Pons (tissue), 1 donor: ENCODE results near the gene IL15RA.
"Not testable (repeated sequence)": the region's sequence is repeated elsewhere in the genome, so short reads cannot be mapped to it uniquely, and the experiment has no call there.

Experiments
- DNase-seq: peaks from one replicate; pipeline ENCODE4 v3.0.0-alpha.2; 2016; ENCODE audit warnings: low spot score

Gene IL15RA

DNA sequence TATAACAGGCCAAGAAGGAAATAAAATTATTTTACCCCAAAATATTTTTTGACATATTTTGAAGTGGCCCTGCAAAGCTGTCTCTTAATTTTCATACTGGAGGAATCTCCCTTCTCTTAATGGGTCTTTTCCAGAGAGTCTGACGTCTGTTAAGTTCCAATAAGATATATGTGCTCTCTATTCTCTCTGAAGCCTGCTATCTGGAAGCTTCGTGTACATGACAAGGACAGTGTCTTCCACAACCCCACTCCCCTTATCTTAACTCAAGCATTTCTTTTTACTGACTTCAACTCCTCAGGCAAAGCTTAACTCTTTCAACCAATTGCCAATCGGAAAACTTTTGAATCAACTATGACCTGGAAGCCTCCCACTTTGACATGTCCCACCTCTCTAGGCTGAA is 29.2 kb upstream of the IL15RA start:
- DNase-seq: no peak

- no peak for DNase-seq
These were observed 28.6 kb upstream of the IL15RA start for GRCh38 chr10:6005856-6006395.

- DNase-seq: not testable (repeated sequence)
These were observed 27.9 kb upstream of the IL15RA start for GRCh38 chr10:6005161-6005804.

DNA sequence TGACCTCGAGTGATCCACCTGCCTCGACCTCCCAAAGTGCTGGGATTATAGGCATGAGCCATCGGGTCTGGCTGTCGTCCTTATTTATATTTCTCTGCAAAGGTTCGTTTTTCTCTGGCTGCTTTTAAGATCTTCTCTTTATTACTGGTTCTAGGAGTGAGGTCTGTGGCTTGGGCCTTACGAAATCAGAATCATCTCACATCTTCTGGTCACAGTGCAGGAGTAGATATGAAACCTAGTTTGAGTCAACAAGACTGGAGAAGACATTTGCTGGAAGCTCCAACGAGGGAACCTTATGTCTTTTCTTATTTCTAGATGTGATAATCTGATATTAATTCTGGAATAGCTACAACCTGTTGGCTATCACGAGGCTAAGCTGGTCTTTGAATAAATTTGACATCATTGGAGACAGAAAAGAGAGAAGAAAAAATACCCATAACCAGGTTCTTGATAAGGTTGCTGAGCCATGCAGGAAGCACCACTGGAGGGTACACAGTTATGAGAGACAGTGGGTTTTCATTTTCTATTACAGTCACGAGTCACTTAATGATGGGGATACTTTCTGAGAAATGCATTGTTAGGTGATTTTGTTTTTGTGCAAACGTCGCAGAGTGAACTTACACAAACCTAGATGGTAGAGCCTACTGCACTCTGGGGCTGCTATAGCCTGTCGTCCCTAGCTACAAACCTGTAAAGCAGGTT is 25.6 kb upstream of the IL15RA start:
- no peak for DNase-seq

GRCh38 chr10:5999440-6000165 is 22.3 kb upstream of the IL15RA start:
- no peak for DNase-seq

- no peak for DNase-seq
These were observed 19.4 kb upstream of the IL15RA start for GRCh38 chr10:5996696-5997095.

DNA sequence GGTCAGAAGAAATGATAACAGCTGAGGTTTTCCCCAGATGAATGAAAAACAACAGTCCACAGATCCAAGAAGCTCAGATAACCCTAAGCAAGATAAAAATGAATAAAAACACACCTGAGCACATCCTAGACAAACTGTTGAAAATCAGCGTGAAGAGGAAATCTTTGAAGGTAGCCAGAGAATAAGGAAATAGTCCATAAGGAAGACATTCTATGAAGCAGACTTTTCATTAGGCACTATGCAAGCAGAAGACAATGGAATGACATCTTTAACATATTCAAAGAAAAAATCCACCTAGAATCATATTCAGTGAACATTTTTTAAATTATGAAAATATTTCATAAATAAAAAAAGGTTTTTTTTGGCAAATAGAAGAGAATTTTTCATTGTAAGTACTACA is 15.1 kb upstream of the IL15RA start:
- DNase-seq: no peak

DNA sequence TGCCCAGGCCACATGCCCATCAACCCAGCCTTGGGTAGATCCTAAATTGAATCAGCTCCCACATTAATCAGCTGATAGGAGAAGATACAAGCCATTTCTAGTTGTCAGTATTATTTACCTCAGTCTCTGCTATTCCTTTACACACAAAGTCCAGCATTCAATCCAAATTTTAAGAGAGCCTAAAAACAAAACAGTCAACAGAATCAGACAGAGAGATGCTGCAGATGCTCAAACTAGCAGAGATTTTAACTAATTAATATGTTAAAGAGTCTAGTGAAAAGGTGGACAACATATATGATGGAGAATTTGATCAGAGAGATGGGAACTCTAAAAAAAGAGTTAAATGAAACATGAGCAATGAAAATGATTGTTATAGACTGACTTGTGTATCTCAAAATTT is 14.4 kb upstream of the IL15RA start:
- DNase-seq: no peak

GRCh38 chr10:5989756-5990155 is 12.4 kb upstream of the IL15RA start:
- DNase-seq: no peak

DNA sequence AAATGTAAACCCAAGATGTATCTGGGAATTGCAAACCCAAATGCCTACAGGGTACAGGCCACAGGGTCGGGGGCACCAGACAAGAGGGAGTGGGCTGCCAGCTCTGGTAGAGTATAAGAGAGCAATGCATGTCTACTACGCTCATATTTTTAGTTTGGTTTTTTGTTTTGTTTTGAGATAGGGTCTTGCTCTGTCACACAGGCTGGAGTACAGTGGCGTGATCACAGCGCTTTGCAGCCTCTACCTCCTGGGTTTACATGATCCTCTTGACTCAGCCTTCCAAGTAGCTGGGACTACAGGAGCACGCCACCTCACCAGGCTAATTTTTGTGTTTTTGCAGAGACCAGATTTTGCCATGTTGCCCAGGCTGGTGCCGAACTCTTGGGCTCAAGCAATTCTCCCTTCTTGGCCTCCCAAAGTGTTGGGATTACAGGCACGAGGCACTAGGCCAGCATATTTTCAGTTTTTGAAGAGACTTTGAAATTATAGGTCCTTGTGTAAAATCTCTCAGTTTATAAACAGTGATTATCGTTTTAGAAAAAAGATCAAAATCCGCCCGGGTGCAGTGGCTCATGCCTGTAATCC is 11.1 kb upstream of the IL15RA start:
- no peak for DNase-seq

DNA sequence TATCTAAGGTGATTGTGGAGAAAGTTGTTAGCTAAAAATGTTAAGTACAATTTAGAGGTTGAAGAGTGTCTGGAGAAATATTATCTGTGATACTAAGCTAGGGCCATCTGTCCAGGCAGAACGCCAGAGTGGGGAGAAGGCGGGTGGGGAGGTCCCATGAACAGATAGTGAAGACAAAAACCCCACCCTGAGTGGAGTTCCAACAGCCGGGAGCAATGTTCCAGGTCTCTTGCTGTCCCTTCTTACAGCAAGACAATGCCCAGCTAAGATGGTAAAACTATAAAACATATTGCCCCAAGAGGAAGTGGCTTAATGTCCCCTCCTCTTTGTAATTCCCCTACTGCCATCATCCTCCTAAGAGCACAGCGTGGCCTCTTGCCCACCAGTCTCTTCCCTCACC is 10.4 kb upstream of the IL15RA start:
- DNase-seq: no peak

DNA sequence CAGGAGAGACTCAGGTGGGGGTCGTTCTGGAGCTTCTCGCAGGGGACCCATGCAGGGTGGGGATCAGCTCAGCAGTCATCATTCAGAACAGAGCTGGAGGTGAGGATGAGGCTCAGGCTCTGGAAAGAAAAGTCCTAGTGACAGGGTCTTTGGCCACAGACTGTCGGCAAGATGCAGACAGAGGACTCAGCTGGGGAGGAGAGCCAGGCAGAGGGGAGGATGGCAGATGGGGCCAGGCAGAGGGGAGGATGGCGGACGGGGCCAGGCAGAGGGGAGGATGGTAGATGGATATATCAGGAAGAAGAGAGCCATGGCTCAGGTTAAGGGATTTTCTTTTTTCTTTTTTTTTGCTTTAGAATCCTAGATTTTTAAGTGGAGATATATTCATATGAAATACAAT is 7.7 kb upstream of the IL15RA start:
- DNase-seq: no peak

DNA sequence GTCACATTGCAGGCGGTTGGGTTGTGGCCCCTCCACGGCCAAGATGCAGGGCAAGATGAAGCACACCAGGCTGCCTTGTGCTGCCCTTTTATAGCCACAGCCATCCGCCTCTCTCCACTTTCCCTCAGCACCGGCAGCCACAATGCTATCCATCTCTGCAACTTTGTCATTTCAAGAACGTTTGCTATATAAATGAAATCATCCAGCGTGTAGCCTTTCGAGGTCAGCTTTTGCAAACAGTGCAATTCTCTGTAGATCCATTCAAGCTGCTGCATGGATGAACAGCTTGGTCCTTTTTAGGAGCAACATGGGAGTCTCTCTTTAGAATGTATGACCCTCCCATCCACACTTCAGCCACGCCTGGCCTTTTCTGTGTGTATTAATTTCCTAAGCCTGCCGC is 6.4 kb upstream of the IL15RA start:
- DNase-seq: no peak

DNA sequence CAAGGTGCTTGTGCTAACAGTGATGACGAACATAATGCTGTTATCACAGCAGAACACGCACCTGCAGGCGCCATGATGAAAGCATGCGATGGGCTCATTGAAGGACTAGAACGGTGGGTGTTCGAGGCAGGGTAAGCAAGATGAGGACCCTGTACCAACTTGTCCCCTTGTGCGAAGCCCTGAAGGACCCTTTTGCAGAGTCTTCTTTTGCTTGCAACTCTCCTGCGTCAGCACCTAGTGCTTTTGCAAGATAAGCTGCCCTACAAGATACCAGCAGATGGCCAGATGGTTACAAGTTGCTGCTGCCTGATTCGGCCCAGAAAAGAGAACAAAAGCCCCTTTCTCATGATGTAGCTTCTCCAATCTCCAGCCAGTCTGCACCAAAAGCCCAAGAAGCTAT is 4.2 kb upstream of the IL15RA start:
- no peak for DNase-seq

DNA sequence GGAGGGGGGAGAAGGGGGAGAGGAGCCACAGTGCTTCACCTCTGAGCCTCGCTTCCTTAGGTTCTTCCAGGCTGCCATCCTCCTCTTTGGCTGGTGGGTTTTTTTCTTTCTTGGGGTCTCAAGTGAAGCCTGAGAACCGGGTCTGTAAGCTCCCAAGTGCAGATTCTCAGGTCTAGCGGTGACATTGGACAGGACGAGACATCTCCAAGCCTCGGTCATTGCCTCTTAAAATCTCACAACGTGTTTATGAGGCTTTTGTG is 817 bp upstream of the IL15RA start:
- no peak for DNase-seq

- DNase-seq: peak; percentile 9
These were observed 552 bp downstream of the IL15RA start for GRCh38 chr10:5976512-5977470.

DNA sequence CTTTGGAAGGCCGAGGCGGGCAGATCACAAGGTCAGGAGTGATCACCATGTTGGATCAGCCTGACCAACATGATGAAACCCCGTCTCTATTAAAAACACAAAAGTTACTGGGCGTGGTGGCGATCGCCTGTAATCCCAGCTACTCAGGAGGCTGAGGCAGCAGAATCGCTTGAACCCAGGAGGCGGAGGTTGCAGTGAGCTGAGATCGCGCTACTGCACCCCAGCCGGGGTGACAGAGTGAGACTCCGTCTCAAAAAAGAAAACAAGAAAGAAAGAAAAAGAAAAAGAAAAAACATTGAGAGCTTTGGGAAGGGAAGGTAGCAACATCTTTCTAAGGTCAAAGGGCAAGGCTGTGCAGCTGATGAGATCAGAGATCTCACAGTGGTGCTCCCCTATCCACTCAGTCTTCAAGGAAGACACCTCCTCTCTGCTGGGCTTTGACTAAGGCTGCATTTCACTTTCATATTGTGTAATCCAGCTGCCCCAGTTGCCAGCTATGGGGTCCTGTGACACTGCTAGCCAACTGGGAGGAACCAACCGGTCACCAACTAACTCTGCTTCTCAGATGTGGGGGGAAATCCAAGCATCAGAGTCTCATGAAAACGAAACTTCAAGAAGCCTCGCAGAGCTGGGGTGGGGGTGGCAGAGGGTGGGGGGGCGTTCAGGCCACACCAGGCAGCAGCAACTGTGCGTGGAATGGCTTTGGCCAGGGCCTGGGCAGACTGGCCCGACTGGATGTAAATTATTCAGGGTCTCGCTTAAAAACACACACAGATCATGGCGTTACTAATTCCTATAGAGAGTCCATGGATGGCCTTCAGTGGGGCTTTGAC is 1.5 kb downstream of the IL15RA start:
- DNase-seq: peak; percentile 63

DNA sequence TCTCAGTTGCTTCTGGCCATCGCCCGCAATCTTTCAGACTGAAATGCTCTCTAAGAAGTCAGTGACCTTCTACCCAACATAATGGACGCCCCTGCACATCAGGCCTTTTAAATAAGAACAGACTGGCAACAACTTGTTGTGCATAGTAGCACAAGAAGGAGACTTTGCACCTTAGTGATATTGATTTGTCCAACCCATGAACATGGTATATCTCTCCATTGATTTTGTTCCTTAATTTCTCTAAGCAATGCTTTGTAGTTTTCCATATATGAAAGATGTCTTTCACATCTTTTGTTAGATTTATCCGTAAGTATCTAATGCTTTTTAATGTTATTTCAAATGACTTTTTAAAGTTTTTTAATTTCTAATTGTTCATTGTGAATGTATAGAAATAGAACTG is 4.3 kb downstream of the IL15RA start:
- no peak for DNase-seq

GRCh38 chr10:5971886-5972285 is 5.5 kb downstream of the IL15RA start:
- no peak for DNase-seq

DNA sequence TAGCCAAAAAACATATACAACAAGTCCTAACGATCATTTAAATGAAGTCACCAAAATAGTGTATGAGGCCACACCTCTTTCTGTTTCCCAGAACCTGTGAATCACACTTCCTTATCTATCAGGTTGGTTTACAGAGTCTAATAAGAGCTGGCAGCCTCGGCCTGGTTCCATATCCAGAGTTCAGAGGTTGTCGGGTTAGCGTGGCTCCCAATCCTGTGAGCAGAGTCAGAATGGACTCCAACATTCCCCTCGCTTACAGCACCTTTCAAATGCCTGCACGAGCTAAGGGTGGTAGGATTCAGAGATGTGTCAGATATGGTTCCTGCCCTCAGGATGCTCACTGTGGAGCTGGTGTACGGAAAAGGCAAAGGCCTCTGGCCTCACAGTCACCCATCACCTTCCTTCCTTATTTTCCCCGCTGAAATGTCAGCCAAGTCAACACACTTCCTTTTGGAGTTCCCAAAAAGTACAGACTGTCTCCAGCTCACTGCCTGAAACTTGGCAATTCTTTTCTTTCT is 6.0 kb downstream of the IL15RA start:
- DNase-seq: no peak

DNA sequence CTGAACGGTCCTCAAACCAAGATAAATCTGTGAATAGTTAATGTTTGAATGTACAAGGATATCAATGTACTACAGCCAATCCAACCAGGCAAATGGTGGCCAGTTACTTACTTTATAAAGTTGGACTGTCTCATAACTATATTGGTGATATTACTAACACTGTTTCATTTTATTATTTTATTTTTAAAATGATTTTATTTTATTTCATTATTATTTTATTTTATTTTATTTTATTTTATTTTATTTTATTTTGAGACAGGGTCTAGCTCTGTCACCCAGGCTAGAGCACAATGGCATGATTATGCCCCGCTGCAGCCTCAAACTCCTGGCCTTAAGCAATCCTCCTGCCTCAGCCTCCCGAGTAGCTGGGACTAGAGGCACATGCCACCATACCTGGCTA is 6.8 kb downstream of the IL15RA start:
- no peak for DNase-seq
